Smooth muscle cell (in vitro differentiated cells): ENCODE results near the gene CHST11. TPM values are rescaled to one million over a fixed set of nuclear protein-coding genes. Genes with fewer than 3 reads are reported as not detected.

ENCODE experiments used
- DNase-seq: peaks from one replicate; lab custom pipeline; 2025; ENCODE audit not compliant: unreplicated experiment; lab: John Stamatoyannopoulos, UW
- H2AFZ ChIP-seq: fragments of 200-600 bp; sonication (generic); 2 replicates; pipeline ENCODE4 v1.6.0; 2016; ENCODE audit warnings: antibody characterized with exemption, low read depth, mild to moderate bottlenecking
- H3F3A ChIP-seq: fragments of 200-600 bp; sonication (generic); 2 replicates; pipeline ENCODE4 v1.6.0; 2017; ENCODE audit warnings: antibody characterized with exemption, low read depth
- H3K27ac ChIP-seq: fragments of 200-600 bp; sonication (generic); 2 replicates; pipeline ENCODE4 v1.5.1; 2016; ENCODE audit warnings: low read depth, mild to moderate bottlenecking
- H3K27me3 ChIP-seq: fragments of 200-600 bp; sonication (generic); 2 replicates; pipeline ENCODE4 v1.6.1; 2016; ENCODE audit warnings: low read depth, mild to moderate bottlenecking
- H3K36me3 ChIP-seq: fragments of 200-600 bp; sonication (generic); 2 replicates; pipeline ENCODE4 v1.5.1; 2016; ENCODE audit warnings: low read depth
- H3K4me1 ChIP-seq: fragments of 200-600 bp; sonication (generic); 2 replicates; pipeline ENCODE4 v1.5.1; 2016; ENCODE audit warnings: low read depth
- H3K4me2 ChIP-seq: fragments of 200-600 bp; sonication (generic); 2 replicates; pipeline ENCODE4 v1.6.0; 2016; ENCODE audit warnings: mild to moderate bottlenecking
- H3K4me3 ChIP-seq: fragments of 200-600 bp; sonication (generic); 2 replicates; pipeline ENCODE4 v1.5.1; 2016; ENCODE audit warnings: mild to moderate bottlenecking
- H3K79me2 ChIP-seq: fragments of 200-600 bp; sonication (generic); 2 replicates; pipeline ENCODE4 v1.6.0; 2016; ENCODE audit warnings: low read depth, mild to moderate bottlenecking
- H3K9ac ChIP-seq: fragments of 200-600 bp; sonication (generic); 2 replicates; pipeline ENCODE4 v1.6.0; 2016; ENCODE audit warnings: low read depth
- H3K9me3 ChIP-seq: fragments of 200-600 bp; sonication (generic); replicated peaks from 2 replicates; pipeline ENCODE4 v1.5.1; 2016; ENCODE audit warnings: low read depth
- H4K20me1 ChIP-seq: fragments of 200-600 bp; sonication (generic); 2 replicates; pipeline ENCODE4 v1.6.0; 2016; ENCODE audit warnings: low read depth
- WGBS: methylation state at CpG from one replicate; pipeline ENCODE4 v1.1.7; 2016; ENCODE audit warnings: low lambda C conversion rate; 5-methylcytosine and 5-hydroxymethylcytosine counted together
- polyA plus RNA-seq: library from polyadenylated mRNA; unstranded; fragments of >200 nt; fragmentation: Nextera tagmentation; extraction: Ambion mirVana; gene quantifications from 2 replicates; pipeline ENCODE4 v1.2.1, GENCODE V29; 2016
- total RNA-seq: library from RNA; depleted of rRNA; stranded (reverse); fragments of >200 nt; gene quantifications from 2 replicates; pipeline ENCODE4 v1.2.3, GENCODE V29; 2014
- TF ChIP-seq, protein P1 (sequence below): fragments of 200-600 bp; sonication (generic); IDR thresholded peaks from 2 replicates; pipeline ENCODE4 v1.5.1; 2017; ENCODE audit warnings: borderline replicate concordance, mild to moderate bottlenecking, antibody characterized with exemption; ENCODE audit not compliant: insufficient read depth, poor library complexity, severe bottlenecking

CHST11 gene
- total and polyA plus RNA-seq, 2 experiments from 2014 or later, result 6.9 to 10.2 TPM

DNA sequence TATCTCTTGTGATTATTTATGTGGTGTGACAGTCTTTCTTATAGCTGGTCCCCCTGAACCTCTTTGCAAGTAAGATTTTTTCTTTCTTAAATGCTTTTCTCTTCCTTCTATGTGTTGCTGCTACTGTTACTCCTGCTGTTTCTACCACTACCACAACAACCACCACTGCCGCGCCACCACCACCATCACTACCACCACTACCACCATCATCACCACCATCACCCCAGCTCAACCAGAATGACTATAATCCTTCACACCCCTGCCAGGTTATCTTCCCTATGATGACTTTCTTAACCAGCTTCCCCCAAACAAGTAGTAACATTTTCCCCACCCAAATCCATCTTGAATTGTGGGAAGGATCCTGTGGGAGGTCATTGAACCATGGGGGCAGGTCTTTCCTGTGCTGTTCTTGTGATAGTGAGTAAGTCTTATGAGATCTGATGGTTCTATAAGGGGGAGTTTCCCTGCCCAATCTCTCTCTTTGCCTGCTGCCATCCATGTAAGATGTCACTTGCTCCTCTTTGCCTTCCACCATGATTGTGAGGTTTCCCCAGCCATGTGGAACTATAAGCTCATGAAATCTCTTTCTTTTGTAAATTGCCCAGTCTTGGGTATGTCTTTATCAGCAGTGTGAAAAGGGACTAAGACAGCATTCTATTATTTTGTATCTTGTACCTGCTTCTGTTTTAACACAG lies 52.2 kb downstream of the CHST11 start:
- Histone ChIP-seq H3K36me3 (no peaks in the 10 kb centered on the region), H3K9ac (no peak overlapping the region), H3K4me2 (no peak overlapping the region), H3K4me3 (no peak overlapping the region), H3K79me2 (no peaks in the 10 kb centered on the region), H3K27ac (no peak overlapping the region), H4K20me1 (peaks cover 25% of the 10 kb centered on the region), H2AFZ (no peak overlapping the region), H3K27me3 (no peaks in the 10 kb centered on the region), H3F3A (no peaks in the 10 kb centered on the region), H3K4me1 (no peaks in the 10 kb centered on the region), H3K9me3 (no peaks in the 10 kb centered on the region)
- no peak for DNase-seq
- 100% methylated on average over 2 of the region's 2 CpGs for WGBS
- TF ChIP-seq, protein P1, sequence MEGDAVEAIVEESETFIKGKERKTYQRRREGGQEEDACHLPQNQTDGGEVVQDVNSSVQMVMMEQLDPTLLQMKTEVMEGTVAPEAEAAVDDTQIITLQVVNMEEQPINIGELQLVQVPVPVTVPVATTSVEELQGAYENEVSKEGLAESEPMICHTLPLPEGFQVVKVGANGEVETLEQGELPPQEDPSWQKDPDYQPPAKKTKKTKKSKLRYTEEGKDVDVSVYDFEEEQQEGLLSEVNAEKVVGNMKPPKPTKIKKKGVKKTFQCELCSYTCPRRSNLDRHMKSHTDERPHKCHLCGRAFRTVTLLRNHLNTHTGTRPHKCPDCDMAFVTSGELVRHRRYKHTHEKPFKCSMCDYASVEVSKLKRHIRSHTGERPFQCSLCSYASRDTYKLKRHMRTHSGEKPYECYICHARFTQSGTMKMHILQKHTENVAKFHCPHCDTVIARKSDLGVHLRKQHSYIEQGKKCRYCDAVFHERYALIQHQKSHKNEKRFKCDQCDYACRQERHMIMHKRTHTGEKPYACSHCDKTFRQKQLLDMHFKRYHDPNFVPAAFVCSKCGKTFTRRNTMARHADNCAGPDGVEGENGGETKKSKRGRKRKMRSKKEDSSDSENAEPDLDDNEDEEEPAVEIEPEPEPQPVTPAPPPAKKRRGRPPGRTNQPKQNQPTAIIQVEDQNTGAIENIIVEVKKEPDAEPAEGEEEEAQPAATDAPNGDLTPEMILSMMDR, result no peak

GRCh38 chr12:104510145-104510872 lies 53.6 kb downstream of the CHST11 start:
- H3K9me3 ChIP-seq, result no peaks in the 10 kb centered on the region
- no peaks in the 10 kb centered on the region for H3K36me3 ChIP-seq
- H3K79me2 ChIP-seq, result peaks cover 11% of the 10 kb centered on the region
- peaks cover 13% of the 10 kb centered on the region for H4K20me1 ChIP-seq
- WGBS, result 73% methylated on average over 2 of the region's 2 CpGs
- no peak for DNase-seq
- H3K4me2 ChIP-seq, result no peak overlapping the region
- no peaks in the 10 kb centered on the region for H3K4me1 ChIP-seq
- H3F3A ChIP-seq, result no peaks in the 10 kb centered on the region
- no peaks in the 10 kb centered on the region for H3K27me3 ChIP-seq
- H3K9ac ChIP-seq, result no peak overlapping the region
- H3K27ac ChIP-seq, result no peak overlapping the region
- TF ChIP-seq, protein P1, result no peak
- H3K4me3 ChIP-seq, result no peak overlapping the region
- no peak overlapping the region for H2AFZ ChIP-seq

GRCh38 chr12:104510873-104511440 lies 54.2 kb downstream of the CHST11 start:
- H4K20me1 ChIP-seq, result peaks cover 7% of the 10 kb centered on the region
- TF ChIP-seq, protein P1, result no peak
- H3K79me2 ChIP-seq, result peaks cover 12% of the 10 kb centered on the region
- no peak overlapping the region for H3K4me3 ChIP-seq
- H3F3A ChIP-seq, result no peaks in the 10 kb centered on the region
- WGBS, result 61% methylated on average over 2 of the region's 2 CpGs
- H3K4me1 ChIP-seq, result no peaks in the 10 kb centered on the region
- H2AFZ ChIP-seq, result no peak overlapping the region
- H3K4me2 ChIP-seq, result no peak overlapping the region
- H3K36me3 ChIP-seq, result no peaks in the 10 kb centered on the region
- H3K27ac ChIP-seq, result no peak overlapping the region
- no peak for DNase-seq
- no peaks in the 10 kb centered on the region for H3K9me3 ChIP-seq
- H3K9ac ChIP-seq, result no peak overlapping the region
- H3K27me3 ChIP-seq, result no peaks in the 10 kb centered on the region
